ENCODE measurements around the gene OR2F2.

OR2F2 gene

DNA sequence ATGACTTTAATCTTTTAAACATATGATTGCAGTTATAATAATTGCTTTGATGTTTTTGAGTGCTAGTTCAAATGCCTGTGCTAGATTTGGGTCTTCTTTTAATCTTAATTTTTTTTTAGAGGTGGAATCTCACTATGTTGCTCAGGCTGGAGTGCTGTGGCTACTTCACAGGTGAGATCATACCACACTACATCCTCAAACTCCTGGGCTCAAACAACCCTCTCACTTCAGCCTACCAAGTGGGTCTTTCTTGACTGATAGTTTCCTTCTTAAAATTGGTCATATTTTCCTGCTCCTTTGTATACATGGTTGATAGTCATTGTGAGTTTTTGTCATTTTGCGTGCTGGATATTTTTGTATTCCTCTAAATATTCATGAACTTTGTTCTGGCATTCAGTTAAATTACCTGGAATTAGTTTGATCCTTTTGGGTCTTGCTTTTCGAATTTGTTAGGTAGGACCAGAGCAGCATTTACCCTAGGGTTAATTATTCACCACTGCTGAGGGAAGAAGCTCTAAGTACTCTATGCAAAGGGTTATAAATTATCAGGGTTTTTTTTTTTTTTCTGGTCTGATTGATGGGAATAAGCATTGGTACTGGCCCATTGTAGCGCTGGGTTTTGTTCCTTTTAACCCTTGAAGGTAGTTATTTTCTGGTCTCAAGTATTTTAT is 21.0 kb upstream of the OR2F2 start:
- DNase-seq (ENCODE audit: low read depth in 2 of 2) = no peak

DNA sequence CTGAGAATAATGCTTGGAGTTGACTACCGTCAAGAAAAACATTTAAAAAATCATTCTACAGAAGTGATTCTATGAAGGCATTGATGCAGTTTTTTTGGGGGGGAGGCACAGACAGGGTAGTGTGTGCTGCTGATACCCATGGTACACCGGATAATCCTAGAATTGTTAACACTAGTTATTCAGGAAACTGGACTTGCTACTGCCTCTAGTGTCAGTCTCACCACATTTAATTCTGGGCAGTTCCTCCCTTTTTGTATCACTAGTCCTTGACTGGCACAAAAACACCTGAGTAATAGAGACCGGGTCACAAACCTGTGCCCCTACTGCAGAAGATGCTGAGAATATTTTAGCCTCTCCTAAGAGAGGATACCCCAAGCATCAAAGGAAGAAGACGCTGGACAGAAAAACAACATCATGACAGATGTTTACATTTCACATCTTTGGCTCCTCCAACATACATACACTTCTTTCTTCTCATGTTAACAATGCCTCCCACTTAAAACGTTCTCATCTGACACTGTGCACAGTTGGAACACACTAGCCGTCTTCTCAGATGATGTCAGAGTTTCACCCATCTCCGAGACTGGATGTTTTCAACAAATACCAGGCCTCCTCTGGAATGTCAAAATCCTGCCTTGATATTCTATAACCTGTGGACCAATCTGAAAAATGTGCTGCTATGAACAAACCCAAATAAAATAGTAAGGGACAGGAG is 19.9 kb upstream of the OR2F2 start:
- DNase-seq (ENCODE audit: low read depth in 2 of 2) = no peak

DNA sequence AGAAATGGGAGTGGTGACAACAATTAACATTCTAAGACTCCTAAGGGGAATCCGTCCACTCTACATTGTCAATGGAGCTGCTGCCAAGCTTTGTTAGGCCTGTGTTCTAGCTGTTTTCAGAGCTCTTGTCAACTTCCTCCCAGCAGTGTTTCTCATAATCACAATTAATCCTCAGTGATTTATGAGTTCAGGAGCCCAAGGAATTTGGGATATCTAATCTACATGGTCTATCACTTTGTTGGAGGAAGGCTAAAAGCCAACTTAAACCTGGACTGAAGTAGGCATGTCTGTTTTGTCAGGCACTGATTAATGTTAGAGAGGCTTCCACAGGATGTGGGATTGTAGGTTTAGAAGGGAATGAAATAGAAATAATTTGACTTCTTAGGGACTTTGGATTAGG is 10.2 kb upstream of the OR2F2 start:
- no peak for DNase-seq (ENCODE audit: low read depth in 2 of 2)

DNA sequence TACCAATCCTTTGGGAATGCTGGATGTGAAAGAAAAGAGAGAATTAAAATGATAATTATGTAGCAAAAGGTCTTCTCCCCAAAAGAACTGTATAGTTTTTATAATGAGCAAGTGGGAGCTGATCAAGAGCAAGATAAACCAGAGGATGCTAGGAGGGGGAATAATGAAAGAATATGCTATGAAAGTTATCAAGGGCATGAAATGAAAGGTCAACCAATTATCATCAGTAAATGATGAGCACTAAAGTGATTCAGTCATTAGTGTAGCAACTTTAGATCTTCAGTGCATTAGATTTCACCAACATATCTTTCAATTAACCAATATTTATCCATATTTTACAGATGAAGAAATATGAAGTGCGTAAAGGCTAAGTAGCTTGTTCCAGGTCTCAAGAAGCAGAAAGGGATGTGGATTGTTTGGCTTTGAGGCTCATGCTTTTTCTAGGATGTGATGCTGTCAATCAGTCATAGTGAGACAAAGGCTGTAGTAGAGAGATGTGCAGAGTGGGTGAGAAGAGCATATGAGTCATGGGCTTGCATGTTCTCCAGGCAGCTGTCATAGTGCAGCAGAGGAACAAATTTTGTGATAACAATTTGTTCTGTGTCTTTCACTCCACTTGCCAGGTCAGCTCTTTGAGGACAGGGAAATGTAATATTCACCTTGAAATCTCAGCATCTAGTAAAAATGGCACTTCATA is 5.7 kb upstream of the OR2F2 start:
- DNase-seq (ENCODE audit: low read depth in 2 of 2) = no peak

DNA sequence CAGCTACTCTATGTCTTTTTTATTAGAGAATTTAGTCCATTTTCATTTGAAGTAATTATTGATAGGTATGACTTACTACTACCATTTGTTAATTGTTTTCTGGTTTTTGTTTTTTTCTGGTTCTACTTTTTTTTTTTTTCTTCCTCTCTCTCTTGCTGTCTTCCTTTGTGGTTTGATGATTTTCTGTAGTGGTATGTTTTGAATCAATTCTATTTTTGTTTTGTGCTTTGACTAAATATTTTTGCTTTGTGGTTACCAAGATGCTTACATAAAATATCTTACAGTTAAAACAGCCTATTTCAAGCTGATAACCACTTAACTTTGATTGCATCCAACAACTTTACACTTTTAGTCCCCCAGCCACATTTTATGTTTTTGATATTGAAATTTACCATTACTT is 3.3 kb upstream of the OR2F2 start:
- DNase-seq (ENCODE audit: low read depth in 2 of 2) = no peak

DNA sequence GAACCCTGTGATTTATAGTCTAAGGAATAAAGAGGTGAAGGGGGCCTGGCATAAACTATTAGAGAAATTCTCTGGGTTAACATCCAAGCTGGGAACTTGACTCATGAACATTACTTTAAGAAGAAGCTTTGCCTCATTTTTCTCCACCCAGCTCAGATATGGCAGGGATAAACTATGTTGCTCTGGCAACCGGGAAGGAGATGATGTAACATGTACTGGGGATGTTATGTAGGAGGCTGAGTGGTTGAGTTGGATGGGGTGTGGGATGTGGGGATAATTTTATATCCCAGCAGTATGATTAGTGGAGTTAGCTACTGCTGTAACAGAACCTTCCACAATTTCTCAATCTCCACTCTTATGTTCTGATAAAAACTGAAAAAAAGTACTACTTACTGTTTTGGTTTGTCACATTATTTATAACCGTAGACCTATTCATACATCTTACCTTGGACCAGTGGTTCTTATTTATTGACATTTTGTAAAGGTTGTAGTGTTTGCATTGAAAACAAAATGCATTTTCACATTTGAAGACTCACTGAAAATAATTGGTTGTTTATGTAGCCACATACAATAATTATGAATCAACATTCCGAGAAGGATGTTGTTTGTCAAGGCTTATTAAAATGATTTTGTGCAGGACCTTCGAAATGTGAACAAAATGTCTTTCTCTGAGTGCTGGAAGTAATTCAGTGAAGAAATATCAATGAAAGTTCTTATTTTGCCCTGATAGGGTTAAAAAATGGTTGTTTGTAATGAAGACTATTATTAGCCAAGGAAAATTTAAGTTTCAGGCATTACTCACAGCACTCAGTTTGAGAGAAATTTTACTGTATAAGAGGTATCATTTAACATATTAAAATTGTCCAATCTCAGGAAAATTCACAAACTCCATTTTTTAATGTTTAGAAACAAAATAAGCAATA is 1.3 kb downstream of the OR2F2 start:
- peak; percentile 19 to 20 for DNase-seq (ENCODE audit: low read depth in 2 of 2)

DNA sequence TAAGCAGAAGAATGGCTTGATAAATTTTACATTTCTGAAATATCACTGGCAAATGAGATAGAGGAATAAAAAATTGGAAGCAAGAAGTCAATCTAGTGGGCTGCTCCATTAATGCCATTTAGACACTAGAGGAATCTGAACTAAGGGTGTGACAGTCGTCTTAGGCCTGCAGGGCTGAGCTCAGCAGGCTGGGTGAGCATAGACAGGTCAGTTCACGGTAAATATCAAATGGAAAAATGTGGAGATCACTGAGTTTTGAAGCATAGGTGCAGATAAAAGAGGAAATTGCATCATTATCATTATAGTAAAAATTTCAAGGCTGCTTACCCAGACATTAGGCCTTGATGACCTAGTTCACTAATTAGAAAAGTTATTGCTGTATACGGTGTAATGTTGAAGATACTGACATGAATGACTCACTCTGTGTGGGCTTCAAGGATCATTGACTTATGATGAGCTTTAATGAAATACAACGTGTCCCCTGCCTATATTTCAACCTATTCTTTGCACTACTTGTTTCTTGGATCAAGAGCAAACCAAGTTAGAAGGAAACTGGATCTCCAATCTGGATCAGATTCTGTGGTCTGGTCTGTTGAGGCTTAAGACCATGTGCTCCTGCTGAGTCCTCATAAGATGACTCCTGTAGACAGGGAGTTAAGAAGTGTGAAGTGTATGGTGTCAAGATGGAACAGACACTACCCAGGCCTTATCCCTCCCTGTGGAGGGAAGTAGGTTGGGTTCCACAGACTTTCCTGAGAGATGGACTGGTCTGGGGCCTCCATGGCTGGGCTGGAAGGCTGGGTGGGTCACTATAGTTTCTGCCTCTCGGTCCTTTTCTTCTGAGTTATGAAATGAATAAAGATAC is 3.6 kb downstream of the OR2F2 start:
- DNase-seq (ENCODE audit: low read depth in 2 of 2) = no peak

DNA sequence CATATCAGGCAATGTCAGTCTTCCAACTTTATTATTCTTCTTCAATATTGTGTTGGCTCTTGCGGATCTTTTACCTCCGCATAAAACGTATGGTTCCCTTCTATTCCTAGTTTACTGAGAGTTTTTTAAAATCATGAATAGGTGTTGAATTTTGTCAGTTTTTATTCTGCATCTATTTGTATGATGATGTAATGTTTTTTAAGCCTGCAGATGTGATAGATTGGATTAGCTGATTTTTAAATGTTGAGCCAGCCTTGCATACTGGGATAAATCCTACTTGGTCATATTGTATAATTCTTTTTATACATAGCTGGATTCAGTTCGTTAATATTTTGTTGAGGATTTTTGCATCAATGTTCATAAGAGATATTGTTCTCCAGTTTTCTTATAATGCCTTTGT is 10.4 kb downstream of the OR2F2 start:
- DNase-seq (ENCODE audit: low read depth in 2 of 2) = no peak

DNA sequence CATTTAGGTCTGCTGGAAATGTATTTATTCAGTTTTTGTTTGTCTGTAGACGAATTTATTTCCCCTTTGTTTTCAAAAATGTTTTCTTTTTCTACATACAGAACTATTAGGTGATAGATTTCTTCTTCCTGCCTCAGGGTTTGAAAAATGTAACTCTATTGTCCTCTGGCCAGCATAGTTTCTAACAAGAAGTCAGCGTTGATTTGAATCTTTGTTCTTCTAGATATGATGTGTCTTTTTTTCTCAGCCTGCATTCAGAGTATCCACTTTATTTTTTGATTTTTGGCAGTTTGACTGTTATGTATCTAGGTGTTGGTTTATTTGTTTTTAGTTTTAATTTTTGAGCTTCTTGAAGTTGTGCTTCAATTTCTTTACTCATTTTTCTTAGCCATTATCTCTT is 12.1 kb downstream of the OR2F2 start:
- no peak for DNase-seq (ENCODE audit: low read depth in 2 of 2)

DNA sequence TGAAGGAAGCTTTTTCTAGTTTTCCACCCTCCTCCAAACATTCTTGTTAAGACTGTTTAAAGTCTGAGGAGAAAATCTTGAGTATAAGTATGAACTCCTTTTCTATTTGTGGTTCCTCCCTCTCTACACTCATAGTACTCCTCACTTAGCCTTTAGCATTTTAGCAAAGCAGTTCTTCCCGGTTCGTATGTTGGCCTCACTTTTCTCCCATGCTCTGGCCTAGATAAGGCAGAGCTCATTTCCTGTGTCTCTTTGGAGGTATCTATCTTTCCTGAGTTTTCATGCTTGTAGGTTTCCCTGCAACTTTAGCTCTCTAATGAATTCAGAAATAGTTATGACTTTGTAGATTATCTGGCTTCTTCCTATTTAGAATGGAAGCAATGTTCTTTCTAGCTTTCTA is 13.7 kb downstream of the OR2F2 start:
- no peak for DNase-seq (ENCODE audit: low read depth in 2 of 2)

DNA sequence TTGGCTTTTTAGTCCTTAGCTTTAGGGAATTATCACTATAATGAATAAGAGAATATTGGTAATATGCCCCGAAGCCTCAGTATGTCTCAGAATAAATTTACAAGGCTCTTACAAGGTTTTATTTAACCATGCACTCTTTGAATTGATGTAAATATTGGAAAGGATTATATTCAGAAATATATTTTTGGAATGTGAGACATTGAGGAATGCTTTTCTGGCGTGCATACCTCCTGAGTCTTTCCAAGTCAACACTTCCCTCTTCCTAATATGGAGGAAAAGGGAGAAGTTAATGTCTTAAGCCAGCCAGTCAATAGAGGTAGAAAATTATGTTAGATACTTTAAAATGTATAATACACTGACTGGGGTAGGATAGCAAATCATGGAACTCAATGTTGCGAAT is 18.4 kb downstream of the OR2F2 start:
- DNase-seq (ENCODE audit: low read depth in 2 of 2) = no peak

DNA sequence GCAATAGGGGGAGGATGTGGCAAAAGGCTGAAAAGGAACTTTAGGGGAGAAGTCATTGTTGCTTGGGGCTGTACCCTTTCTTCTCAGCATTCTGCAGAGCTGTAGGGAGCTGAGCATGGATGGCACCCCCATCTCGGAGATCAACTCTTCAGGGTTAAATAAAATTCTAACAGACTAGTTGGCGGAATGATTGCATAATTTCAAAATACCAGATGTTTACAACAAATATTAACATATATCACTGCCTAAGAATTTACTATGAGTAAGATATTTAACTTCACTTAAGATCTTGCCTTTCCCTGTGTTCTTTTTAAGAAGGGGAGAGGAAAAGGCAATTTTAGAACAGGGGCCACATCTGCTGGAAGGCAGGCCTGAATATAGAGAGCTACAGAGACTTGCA is 19.1 kb downstream of the OR2F2 start:
- DNase-seq (ENCODE audit: low read depth in 2 of 2) = no peak

DNA sequence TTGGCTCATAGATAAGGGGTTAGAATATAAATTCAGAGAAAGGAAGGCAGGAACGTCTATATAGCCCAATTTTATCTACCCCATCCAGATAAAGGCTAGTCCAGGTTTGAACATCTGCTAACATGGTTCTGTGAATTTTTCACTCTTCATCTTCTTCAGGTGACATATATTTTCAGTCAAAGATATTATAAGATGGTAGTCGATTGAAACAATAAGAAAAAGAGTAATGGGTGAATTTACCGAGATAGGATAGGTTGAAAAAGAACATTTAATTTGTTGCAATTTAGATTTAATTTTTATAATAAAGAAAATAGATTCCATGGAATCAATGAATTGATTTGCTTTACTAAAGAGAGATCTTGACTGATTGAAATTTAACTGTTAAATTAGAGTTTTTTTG is 19.5 kb downstream of the OR2F2 start, which contains the start of gene OR2F1:
Gene OR2F1, plus strand, starts transcription at position 301 of the 400 bp plus-strand sequence. CDS start 5,127 bp downstream, outside the sequence.
- DNase-seq (ENCODE audit: low read depth in 2 of 2) = no peak

DNA sequence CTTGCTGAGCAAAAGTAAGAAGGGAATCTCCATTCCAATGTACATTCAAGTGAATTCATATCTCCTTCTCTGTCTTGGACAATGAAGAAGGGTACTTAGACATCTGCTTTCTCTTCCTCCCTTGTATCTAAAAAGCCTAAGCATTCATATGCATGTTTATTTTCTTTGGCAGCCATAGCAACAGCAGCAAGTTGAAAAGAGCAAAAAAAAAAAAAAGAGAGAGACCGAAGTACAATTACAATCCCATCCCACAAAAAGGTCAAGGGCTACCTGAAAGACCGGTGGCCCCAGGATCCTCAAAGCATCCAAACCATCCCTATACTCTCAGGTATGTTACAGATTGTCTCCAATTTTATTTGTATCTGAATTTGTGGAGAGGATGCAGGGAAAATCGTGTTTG is 23.7 kb downstream of the OR2F2 start:
- DNase-seq (ENCODE audit: low read depth in 2 of 2) = no peak

DNA sequence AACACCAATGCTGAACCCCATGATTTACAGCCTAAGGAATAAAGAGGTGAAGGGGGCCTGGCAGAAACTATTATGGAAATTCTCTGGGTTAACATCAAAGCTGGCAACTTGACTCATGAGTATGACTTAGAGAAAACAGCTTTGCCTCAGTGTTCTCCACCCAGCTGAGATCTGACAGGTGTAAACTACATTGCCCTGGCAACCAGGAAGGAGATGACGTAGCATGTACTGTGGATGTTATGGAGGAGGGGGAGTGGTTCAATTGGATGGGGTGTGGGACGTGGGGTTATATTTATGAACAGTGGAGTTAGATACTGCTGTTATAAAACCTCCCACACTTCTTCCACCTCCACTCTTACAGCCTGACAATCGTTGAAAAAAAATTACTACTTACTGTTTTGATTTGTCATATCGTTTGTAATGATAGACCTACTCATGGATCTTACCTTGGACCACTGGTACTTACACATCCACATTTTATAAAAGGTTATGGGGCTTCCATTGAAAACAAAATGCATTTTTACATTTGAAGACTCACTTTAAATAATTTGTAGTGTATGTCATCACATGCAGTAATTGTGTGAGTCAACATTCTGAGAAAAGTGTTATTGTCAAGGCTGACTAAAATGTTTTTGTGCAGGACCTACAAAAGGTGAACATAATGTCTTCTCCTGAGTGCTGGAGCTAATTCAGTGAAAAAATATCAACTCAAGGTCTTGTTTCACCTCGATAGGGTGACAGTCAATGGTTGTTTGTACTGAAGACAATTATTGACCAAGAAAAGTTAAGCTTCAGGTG is 26.0 kb downstream of the OR2F2 start:
- no peak for DNase-seq (ENCODE audit: low read depth in 2 of 2)

DNA sequence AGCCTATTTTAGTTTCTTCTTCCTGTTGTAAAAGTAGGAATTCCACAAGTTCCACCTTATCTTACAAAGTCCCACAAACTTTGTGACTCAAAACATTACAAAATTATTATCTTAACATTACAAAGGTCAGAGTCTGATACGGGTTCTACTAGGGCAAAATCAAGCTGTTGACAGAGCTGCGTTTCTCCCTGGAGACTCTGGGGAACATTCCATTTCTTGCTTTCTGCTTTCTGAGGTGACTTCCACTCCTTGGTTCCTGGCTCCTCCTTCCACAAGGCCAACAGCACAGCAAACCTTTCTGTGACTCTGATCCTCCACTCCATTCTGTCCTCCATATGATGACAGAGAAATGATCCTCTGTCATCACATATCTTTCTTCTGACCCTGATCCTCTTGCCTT is 30.2 kb downstream of the OR2F2 start:
- DNase-seq (ENCODE audit: low read depth in 2 of 2) = no peak

DNA sequence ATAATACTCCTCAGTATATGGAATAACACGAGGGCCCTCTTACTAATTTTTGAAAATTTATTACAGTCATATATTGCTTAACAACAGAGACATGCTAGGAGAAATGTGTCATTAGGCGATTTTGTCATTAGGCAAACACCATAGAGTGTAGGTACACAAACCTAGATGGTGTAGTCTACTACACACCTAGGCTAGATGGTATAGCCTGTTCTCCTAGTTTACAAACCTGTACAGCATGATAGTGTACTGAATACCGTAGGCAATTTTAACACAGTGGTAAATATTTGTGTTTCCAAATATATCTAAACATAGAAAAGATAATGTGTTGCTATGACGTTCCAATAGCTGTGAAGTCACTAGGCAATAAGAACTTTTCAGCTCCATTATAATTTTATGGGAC is 32.4 kb downstream of the OR2F2 start:
- no peak for DNase-seq (ENCODE audit: low read depth in 2 of 2)

DNA sequence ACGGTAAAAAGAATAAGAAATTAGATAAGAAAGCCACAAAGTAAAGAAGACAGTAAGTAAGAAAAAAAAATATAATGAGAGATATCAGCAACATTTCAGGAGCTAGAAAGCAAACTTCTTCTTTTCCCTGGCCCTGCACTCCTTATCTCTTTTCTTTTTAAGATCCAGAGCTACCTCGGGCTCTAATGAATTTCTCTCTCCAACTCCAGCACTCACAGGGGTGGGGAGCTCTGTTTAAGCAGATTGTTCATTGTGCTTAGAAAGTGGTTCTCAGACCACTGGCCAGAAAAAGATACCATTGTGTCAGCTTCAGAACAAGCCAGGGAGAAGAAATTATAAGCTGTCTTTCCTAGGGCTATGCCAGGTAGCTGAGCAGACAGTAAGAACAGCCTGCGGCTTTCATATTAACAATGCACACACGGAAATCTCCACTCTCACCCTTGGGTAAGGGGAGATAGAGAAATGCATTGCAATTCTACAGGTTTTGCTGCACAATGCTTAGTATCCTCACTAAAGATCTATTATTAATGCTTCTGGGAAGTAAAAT is 38.9 kb downstream of the OR2F2 start:
- DNase-seq (ENCODE audit: low read depth in 2 of 2) = no peak

DNA sequence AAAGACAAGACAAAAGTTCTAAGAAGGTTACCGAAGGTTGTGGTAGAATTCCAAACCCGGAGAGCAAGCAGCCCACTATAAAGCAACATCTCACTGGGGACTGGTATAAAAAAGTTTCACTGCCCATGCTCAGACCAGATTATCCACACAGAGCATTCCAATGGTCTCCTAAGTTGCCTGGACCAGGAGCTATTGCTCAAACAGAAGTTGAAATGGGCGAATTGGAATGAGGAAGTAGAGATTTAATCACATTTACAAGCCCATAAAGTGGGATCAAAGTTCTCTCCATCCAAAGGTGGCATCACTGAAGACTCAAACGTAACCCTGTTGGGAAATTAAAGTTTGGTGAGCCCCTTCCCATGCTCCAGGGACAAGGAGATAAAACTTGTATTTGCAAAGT is 39.4 kb downstream of the OR2F2 start:
- no peak for DNase-seq (ENCODE audit: low read depth in 2 of 2)

DNA sequence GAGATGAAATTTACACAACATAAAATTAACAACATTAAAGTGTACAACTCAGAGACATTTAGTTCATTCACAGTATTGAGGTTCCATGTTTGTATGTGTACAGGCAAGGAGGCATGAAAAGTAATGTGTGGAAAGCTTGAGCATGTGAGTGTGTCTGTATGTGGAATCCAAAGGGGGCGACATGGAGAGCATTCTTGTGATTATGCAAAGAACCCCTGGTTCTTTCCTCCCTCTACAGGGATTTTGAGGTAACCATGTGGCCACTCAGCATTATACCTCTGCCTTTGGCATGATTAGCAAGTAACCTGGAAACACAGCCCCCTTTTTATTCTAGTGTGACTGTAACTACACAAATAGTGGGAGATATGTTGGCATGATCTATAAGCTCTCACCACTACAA is 40.6 kb downstream of the OR2F2 start:
- no peak for DNase-seq (ENCODE audit: low read depth in 2 of 2)
